Suppressor macrophage treated with lipopolysaccharide for 4 hours (primary cell): ENCODE data around the gene ADAMTS18.

Source experiments
- DNase-seq: peaks from one replicate; pipeline ENCODE4 v3.0.0-alpha.2; 2020

The ADAMTS18 gene

DNA sequence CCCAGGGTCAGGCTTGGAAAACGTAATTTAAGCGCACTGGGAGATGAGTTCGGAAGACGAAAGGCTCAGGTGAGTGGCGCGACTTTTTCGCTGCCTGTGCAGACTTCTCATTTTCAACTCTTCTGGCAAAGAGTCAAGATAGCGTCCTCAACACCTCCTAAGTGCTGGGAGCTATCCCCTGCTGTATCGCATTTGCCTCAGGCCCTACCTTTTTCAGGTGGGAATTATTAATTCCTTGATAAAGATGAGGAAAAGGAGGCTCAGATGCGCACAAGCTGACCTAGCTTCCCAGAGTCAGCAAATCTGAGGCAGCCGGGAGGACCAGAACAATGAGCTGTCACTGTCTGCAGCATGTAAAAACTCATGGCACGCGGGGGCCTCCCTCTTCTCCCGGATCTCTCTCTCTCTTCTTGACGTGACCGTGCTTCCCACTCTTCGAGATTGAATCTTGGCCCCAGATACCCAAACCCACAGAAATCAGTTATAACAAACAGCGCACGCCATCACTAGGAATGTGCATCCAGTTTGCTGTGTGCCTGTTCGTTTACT, 512 bp upstream of the ADAMTS18 start:
- no peak for DNase-seq

GRCh38 chr16:77434022-77434529, 758 bp downstream of the ADAMTS18 start:
- DNase-seq = no peak

DNA sequence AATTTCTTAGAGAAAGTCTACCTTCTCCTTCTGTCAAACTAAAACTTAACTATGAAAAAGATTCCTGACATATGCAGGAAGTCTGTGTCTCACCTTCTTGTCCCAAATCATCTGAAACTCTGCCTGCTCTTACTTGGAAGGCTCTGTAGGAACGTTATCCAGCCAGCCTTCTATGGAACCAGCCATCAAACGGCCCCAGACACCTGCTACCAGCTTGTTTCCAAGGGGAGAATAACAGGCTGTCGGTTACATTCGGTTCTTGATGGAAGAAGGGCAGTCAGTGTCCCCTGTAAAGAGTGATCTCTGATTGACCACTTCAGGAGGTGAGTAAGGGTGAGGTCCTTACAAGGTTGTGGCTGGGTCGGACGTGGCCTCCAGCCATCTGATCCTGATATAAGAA, 1.7 kb downstream of the ADAMTS18 start:
- DNase-seq = no peak

DNA sequence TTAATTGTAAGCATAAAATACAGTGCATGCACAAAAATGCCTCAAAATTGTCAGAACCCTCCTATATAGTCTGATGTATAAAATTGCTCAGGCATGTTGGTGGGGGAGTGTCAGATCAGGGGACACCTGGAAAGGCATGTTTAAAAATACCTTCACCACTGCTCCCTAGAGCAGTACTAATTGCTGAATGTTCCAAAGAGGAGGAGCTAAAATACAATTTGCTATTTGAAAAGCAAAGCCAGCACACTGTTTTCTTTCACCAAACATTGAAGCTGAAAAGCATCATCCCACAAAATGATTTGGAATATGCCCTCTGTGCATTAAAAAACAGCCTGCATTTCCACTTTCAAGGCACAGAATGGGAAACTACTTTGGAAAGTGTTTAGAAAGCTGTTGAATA, 2.6 kb downstream of the ADAMTS18 start:
- no peak for DNase-seq

GRCh38 chr16:77430787-77431585, 3.8 kb downstream of the ADAMTS18 start:
- DNase-seq = no peak

GRCh38 chr16:77430360-77430759, 4.5 kb downstream of the ADAMTS18 start:
- no peak for DNase-seq

GRCh38 chr16:77424871-77425604, 9.8 kb downstream of the ADAMTS18 start:
- DNase-seq = no peak

- DNase-seq = no peak
Observed at GRCh38 chr16:77422196-77422784, 12.5 kb downstream of the ADAMTS18 start.

DNA sequence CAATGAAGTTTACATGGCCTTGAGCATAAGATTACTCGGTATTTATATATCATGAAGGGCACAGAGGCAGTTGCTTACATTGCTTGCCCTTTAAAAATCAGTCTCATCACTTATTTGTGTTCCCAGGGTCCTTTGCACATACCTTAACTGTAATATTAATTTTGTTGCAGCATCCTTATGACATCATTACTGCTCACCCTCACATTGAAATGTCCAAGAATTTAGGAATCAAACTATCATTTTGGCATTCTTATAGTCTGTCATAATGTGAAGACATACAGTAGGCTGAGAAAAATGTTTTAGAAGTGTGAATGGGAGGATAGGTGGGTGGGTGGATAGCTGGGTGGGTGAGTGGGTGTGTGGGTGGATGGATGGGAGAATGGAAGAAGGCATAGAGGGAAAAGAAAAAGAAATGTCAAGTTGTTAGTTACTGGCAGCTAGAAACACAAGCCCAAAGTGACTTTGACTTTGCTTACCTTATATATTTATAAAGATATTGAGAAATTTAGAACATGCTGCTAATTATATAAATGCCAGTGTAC, 17.8 kb downstream of the ADAMTS18 start:
- no peak for DNase-seq

- no peak for DNase-seq
Observed at GRCh38 chr16:77414752-77415231, 20.0 kb downstream of the ADAMTS18 start.

DNA sequence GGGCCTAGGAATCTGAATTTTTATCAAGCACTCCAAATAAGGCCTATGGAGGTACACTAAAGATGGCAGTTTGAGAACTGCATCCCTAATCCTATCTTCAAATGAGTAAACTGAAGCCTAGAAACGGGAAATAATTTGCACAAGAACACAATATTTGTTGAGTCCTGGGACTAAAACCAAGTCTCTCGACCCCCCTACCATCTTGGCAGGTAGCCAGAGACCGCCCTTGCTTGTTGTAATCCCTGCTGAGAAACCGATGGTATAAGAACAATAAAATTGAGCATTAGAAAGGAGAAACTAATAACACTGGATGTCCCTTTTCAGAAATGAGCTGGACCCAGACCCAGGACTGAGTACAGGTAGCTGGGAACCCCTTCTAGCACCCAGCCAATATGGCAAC, 24.4 kb downstream of the ADAMTS18 start:
- no peak for DNase-seq

DNA sequence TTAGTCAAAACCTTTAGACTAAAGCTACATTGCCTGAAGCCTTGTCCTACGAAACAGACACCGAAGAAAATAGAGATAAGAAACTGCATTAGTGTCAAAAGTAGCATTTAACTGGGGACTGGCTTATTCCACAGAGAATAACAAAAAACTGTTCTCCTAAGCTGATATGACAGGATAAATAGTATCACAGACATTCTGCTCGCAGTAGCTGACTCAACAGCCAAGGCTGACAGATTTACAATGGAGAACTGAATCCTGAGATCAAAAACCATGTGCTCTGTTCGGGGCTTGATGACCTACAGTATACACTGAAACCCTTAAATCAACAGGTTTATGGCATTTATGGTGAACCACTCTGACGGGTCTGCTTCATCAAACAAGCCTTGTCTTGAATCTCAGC, 25.5 kb downstream of the ADAMTS18 start:
- no peak for DNase-seq

DNA sequence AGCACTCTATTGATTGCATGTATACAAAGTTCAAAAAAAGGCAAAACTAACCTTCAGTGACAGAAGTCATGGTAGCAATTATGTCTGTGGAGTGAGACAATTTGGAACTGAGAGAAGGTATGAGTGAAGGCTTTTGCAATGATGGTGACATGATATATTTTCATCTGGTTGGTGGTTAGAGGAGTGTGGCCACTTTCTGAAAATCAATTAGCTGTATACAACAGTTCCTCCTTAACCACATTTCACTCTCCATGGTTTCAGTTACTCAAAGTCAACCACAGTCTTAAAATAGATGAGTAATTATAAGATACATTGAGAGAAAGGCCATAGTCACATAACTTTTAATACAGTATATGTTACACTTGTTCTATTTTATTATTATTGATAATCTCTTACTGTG, 26.2 kb downstream of the ADAMTS18 start:
- DNase-seq = no peak

- DNase-seq = no peak
Observed at GRCh38 chr16:77406680-77407079, 28.2 kb downstream of the ADAMTS18 start.

DNA sequence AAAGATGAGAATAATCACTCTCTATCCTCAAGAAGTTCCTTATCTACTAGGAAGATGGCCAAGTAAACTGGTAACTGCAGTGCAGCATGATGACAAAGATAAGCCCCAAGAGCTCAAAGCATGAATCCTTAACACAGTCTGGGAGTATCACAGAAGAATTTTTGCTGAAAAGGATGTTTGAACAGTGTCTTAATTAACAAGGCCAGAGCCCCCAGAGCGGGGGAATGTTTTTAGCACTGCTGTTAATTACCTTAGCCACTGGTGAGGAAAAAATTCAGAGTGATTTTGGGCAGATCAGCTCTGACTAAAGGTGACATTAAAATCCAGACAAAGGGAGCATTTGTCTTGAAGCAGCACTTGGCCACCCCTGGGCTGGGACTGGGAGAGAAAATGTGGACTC, 30.1 kb downstream of the ADAMTS18 start:
- no peak for DNase-seq

GRCh38 chr16:77403732-77404131, 31.1 kb downstream of the ADAMTS18 start:
- no peak for DNase-seq

DNA sequence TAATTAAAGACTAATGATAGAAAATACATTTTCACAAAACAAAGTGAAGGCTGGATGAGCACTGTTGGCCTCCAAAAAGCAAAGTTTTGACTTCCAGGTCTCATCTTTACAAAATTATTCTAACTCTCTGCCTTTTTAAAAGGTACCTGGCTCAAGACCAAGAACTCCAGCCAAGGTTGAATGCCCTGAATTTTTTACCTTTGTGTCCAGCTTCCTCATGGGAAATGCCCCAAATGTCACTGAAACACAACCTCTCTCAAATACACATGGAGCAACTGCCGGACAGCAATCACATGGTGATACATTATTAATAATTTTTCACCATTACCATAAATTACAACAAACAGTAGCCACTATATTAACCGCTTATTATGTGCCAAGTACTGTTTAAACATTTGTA, 32.2 kb downstream of the ADAMTS18 start:
- DNase-seq = no peak

DNA sequence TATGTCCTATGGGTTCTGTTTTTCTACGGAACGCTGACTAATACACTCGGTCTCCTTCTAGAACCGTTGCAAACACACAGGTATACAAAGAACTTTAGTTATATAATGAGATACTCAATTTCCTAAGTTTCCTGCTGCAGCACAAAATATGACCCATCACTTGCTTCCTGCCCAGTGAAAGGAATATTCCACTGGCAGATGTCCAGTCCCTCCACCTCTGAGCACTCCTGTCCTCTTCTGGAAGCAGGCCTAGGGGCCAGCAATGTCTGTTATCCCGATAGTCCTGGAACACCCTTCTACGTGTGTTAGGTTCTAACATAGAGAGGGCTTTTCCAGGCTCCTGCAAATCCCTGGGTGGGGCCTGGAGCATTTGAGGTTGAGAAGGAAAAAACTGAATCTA, 32.7 kb downstream of the ADAMTS18 start:
- no peak for DNase-seq

GRCh38 chr16:77399546-77399945, 35.3 kb downstream of the ADAMTS18 start:
- no peak for DNase-seq

DNA sequence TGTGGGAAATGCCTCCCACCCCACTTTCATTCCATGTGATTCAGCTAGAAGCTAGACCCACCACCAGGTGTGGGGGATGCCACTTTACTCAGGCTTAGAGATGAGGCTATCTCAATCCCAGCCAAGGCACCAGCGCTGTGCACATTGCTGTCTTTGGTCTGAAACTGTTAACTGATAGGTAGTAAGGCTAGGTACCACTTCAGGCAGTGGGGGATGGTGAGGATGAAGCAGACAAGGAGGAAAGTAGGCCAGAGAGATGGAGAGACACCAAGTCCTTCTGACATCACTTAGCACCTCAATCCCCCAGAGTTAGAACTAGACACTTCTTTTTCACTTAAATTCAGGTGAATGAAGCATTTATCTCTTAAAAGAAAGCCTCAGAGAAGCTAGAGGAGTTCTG, 35.8 kb downstream of the ADAMTS18 start:
- no peak for DNase-seq

GRCh38 chr16:77398495-77398894, 36.3 kb downstream of the ADAMTS18 start:
- DNase-seq = no peak

- no peak for DNase-seq
Observed at GRCh38 chr16:77396461-77396860, 38.4 kb downstream of the ADAMTS18 start.

DNA sequence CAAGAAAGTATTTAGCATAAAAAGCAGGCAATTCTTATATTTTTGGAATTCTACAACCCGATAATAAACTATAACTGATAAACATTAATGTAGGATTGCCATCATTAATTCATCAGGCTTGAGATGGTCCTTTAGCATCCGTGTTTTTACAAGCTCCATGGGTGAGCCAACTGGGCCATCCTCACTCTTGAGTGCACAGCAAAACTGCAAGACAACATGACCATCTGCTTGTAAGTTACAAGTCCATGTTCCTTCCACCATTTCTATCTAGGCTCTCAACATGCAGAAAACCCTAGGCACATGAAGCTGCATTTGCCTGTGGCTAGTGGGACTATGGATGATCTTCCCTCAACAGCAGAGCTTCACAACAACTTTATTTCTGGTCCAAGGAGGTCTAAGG, 40.1 kb downstream of the ADAMTS18 start:
- DNase-seq = no peak
